Retina (tissue), 1 donor: ENCODE measurements around the gene PRR35.

ENCODE experiments used
- DNase-seq: peaks from one replicate; pipeline ENCODE4 v3.0.0-alpha.2; 2016

Gene PRR35

DNA sequence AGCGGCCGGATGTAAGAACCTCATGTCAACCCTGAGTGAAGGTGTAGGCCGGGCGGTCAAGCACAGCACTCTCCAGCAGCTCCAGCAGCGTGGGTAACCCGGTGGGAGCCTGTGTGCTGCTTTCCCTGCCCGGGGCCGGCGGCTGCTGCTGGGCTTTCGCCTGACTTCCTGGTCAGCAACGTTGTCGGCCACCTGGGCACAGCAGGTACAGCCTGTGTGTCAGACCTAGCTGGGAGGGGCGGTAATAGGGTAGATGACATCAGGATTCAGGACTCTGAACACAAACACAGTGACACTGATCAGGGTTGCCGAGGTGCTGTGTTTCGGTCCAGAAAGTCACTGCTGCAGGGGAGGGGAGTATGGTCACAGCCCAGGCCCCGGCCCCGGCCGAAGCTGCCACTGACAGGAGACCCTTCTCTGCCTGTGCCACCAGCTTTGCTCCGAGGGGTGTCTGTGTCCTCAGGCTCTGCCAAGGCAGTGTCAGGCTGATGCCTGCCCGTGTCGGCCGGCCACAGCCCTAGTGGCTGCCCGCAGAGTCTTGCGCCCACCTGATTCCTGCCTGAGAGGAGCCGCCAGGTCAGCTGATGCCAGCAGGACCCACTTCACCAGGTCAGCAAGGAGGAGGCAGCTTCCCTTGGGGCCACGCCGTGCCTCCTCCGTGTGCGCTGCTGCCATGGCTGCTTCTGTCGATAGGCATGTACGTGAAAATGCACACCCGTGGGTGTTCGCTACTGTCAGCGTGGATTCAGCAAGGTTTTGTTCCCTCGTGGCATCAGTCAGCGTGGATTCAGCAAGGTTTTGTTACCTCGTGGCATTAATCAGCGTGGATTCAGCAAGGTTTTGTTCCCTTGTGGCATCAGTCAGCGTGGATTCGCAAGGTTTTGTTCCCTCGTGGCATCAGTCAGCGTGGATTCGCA lies 38.9 kb downstream of the PRR35 start:
- DNase-seq, result no peak

DNA sequence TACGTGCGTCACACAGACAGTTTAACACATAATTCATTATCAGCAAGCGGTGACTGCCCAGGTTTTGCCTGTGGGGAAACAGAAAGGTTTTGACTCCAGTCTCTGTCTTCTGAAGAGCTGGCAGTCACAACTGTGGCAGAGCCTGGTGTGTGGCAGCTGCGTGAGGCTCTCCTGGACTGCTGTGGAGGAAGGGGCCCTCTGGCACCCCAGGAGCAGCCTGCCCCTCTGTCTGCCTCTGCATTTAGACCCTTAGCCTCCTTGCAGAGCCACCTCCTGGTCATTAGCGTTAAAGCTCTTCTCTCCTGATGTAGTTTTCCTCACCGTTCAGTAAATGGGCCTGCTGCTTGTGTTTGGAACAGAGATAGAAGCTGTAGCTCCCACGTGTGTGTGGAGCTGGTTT lies 40.6 kb downstream of the PRR35 start:
- DNase-seq, result no peak

DNA sequence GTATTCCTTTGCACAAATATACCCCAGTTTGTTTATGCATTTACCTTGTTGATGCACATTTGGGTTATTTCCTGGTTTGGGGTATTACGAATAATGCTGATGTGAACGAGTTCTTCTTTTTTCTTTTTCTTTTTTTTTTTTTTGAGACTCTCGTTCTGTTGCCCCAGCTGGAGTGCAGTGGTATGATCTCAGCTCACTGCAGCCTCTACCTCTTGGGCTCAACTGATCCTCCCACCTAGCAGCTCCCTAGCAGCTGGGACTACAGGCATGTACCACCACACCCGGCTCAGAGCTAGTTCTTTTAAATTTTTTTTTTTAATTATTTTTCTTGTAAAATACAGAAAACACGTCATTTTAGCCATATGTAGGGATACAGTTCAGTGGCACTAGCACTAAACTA lies 43.7 kb downstream of the PRR35 start:
- DNase-seq, result no peak

DNA sequence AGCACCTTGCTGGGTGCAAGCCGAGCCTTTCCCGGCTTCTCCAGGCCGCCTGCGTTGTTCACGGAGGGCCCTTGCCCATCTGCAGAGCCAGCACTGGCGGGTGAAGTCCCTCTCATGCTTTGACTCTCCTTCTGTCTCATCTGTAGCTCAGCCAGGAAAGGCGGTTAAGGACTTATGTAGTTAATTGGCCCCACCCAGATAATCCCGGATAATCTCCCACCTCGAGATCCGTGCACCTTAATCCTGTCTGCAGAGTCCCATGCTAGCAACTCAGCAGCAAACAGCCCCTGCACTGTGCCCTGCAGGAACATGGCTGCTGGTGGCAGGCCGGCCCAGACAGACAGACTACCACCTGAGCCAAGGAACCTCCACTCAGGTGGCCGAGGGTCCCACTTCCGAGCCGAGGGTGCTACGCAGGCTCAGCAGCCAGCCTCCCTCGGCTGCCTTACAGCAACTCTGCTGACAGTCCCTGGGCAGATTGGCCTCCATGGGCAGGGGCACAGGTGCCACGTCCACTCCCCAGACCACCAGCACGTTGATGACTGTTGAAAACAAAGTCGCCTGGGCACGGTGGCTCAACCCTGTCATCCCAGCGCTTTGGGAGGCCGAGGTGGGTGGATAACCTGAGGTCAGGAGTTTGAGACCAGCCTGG lies 46.6 kb downstream of the PRR35 start:
- DNase-seq, result no peak

DNA sequence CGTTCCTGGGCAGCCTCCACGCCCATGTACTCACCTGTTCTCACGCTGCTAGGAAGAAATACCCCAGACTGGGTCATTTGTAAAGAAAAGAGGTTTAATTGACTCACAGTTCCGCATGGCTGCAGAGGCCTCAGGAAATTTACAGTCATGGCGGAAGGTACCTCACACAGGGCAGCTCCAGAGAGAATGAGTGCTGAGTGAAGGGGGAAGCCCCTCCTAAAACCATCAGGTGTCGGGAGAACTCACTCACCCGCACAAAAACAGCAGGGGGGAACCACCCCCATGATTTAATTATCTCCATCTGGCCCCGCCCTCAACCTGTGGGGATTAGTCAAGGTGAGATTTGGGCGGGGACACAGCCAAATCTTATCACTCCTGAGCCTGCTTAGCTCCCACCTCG lies 47.8 kb downstream of the PRR35 start:
- no peak for DNase-seq

DNA sequence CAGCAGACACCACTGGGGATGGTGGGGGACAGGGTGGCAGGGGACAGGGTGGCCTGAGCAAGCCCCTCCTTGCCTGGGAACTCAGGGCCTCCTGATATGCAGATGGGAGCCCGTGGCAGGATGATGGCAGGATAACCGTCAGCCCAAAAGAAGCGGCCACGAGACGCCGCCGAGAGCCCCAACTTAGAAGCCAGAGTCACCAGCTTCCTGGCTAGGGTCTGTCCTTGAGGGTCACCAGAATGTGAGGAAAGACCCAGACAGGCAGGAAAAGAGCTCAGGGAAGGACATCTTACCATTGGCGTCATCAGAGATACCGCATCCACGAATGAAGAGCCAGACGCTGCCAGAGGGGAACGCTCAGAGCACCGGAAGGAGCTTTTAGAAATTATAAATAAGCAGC lies 49.1 kb downstream of the PRR35 start:
- no peak for DNase-seq

DNA sequence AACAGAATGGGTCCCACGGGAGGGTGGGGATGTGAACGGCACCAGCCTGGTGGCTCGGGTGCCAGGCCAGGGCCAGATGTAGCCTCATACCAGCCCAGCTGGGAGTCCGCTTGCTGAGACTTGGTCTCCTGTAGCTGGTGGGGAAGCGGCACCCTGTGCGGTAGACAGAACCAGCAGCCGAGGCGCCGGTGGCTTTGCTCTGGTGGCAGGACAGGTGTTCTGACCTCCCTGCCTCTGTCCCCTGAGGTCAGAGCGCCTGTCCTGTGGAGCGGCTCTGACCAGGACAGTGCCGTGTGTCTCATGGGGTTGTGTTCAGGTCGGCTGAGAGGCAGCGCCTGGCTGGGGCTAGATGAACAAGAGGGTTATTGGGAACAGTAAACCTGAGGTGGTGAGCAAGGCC lies 49.8 kb downstream of the PRR35 start:
- DNase-seq, result no peak

DNA sequence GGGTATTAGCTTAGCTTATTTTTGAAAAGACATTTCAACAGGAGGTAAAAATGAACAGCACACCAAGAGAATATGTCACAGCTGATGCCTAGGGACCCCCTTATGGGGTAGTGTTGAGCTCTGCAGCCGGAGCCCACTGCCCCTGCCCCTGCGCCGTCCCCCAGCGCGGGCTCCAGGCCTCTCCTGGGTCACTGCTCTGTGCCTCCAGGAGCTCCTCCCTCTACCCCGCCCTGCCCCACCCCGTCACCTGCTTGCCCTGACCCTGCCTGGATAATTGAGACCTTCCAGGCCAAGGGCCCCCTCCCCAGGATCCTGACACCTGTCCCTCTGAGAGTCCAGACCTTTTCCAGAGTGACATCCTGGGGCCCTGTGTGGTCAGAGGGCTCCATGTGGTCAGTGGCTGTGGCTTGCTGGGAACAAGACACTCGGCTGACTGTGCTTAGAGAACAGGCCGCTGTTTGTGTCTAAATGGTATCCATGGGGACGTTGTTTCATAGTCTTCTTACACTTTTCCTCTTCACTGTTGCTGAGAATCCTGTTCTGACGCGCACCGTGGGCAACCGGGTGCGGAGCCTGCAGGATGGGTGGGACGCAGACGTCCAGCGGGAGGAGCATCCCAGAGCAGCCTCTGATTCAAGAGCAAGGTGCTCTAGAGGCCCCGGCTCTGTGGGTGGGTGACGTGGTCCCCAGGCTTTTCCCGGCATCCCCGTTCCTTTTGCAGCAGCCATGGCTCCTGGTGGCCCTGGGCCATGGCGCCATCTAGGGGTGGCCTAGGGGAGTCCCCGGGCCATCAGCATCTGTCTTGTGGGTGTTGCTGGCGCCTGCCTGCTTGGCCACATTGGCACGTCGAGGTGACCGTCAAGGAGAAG lies 50.6 kb downstream of the PRR35 start:
- peak; percentile 57 for DNase-seq

DNA sequence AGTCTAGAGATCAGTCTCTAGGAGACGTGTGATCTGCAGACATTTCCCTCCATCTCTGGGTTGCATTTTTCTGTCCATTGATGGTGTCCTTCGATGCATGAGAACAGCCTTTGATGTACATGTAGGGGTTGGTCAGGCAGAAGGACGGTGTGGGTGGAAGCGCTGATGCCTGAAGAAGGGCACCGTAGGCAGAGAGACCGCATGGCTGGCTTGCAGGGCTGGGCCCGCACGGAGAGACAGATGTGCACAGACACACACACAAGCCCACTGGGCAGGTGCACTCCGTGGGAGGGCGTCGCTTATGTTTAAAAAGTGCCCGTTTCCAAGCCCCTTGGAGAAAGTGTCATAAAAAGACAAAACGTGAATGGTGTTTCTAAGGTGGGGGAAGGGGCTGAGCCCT lies 54.9 kb downstream of the PRR35 start:
- no peak for DNase-seq
